Mesothelial cell of epicardium (in vitro differentiated cells): ENCODE data around the gene CACNA2D3. TPM values are rescaled to one million over a fixed set of nuclear protein-coding genes. Genes with fewer than 3 reads are reported as not detected.

Experiments used
- DNase-seq, 2 experiments: peaks; one replicate each; pipeline ENCODE4 v3.0.0; 2021; ENCODE audit warnings: low spot score in 2 of 2; ENCODE audit not compliant: unreplicated experiment in 2 of 2
- H3K27ac Mint-ChIP-seq: 2 replicates; pipeline ENCODE4 v1.8.0; 2021; ENCODE audit warnings: mixed read lengths
- H3K27me3 Mint-ChIP-seq: 2 replicates; pipeline ENCODE4 v1.8.0; 2021; ENCODE audit warnings: low read depth, mixed read lengths
- H3K36me3 Mint-ChIP-seq: 2 replicates; pipeline ENCODE4 v1.8.0; 2021; ENCODE audit warnings: mixed read lengths
- H3K4me1 Mint-ChIP-seq: 2 replicates; pipeline ENCODE4 v1.8.0; 2021; ENCODE audit warnings: mixed read lengths
- H3K4me3 Mint-ChIP-seq: 2 replicates; pipeline ENCODE4 v1.8.0; 2021; ENCODE audit warnings: mild to moderate bottlenecking, moderate library complexity, mixed read lengths
- H3K9me3 Mint-ChIP-seq: 2 replicates; pipeline ENCODE4 v1.8.0; 2021; ENCODE audit warnings: mixed read lengths
- total RNA-seq: library from RNA; stranded (reverse); gene quantifications from 3 replicates; pipeline ENCODE4 v1.2.1, GENCODE V29; 2021
- TF ChIP-seq, protein P1 (sequence below): fragments of 200-600 bp; sonication (generic); IDR thresholded peaks from one replicate; pipeline ENCODE4 v1.5.0; 2021; ENCODE audit warnings: antibody characterized with exemption; ENCODE audit not compliant: unreplicated experiment

Gene CACNA2D3
- total RNA-seq, 1 donor from 2014 or later: 2.3 TPM

- peaks cover 96% of the 10 kb centered on the region for H3K27me3 Mint-ChIP-seq
- H3K9me3 Mint-ChIP-seq: no peaks in the 10 kb centered on the region
- no peaks in the 10 kb centered on the region for H3K4me1 Mint-ChIP-seq
- TF ChIP-seq, protein P1, sequence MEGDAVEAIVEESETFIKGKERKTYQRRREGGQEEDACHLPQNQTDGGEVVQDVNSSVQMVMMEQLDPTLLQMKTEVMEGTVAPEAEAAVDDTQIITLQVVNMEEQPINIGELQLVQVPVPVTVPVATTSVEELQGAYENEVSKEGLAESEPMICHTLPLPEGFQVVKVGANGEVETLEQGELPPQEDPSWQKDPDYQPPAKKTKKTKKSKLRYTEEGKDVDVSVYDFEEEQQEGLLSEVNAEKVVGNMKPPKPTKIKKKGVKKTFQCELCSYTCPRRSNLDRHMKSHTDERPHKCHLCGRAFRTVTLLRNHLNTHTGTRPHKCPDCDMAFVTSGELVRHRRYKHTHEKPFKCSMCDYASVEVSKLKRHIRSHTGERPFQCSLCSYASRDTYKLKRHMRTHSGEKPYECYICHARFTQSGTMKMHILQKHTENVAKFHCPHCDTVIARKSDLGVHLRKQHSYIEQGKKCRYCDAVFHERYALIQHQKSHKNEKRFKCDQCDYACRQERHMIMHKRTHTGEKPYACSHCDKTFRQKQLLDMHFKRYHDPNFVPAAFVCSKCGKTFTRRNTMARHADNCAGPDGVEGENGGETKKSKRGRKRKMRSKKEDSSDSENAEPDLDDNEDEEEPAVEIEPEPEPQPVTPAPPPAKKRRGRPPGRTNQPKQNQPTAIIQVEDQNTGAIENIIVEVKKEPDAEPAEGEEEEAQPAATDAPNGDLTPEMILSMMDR: no peak
- H3K27ac Mint-ChIP-seq: no peak overlapping the region
- no peaks in the 10 kb centered on the region for H3K36me3 Mint-ChIP-seq
- no peak overlapping the region for H3K4me3 Mint-ChIP-seq
- DNase-seq: no peak
Observed at GRCh38 chr3:54137311-54137710, 15.0 kb downstream of the CACNA2D3 start.

DNA sequence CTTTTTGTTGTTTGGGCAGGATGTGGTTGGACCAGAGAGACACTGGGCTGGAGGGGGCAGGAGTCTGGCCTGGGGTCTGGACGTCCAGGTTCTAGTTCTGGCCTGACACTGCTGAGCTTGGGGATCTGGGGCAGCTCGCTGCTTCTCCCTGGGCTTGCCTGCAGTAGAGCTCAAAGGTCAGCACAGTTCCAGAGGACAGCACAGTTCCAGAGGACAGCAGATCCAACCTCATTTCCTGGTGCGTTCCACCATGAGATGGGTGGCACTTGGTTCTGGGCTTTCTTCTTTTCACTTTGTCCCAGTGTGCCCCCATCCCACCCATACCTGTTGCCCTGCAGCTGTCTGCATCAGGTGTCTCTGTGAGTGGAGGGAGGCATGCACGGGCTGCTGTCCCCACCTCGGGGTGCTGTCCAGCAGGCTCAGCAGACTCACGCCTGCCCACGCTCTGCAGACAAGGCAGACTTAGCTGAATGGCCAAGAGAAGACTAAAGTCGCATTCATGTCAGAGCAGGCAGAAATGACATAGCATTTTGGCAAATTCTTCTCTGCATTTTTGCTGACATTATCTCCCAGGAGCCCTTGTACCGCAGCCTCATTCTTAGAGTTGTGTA, 16.7 kb downstream of the CACNA2D3 start:
- Mint-ChIP-seq H3K36me3 (no peaks in the 10 kb centered on the region), H3K9me3 (no peaks in the 10 kb centered on the region), H3K4me3 (no peak overlapping the region), H3K4me1 (no peaks in the 10 kb centered on the region), H3K27ac (no peak overlapping the region), H3K27me3 (peaks cover 85% of the 10 kb centered on the region)
- no peak for DNase-seq
- TF ChIP-seq, protein P1: no peak

DNA sequence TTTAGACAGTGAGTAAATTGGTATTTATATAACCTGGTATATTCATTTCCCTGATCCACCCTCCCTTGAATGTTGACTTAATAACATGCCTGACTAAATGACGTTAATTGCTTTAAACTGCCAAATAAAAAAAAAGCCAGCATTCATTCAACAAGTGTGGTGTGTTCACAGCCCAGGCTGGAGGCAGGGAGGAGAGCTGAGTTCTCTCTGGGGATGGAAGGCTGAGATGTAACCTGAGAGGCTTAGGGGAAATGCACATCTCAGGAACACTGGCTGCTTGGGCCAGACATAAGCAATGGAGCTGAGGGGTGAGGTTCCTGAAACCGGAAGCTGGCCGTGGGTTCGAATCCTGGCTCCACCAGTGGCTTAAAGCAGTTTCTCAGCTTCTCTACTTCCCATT, 17.3 kb downstream of the CACNA2D3 start:
- Mint-ChIP-seq H3K9me3 (no peaks in the 10 kb centered on the region), H3K36me3 (no peaks in the 10 kb centered on the region), H3K27ac (no peak overlapping the region), H3K4me3 (no peak overlapping the region), H3K27me3 (peaks cover 85% of the 10 kb centered on the region), H3K4me1 (no peaks in the 10 kb centered on the region)
- no peak for DNase-seq
- TF ChIP-seq, protein P1: no peak

GRCh38 chr3:54144284-54144683, 21.9 kb downstream of the CACNA2D3 start:
- H3K27me3 Mint-ChIP-seq: peaks cover 56% of the 10 kb centered on the region
- H3K4me3 Mint-ChIP-seq: no peak overlapping the region

GRCh38 chr3:54146506-54147239, 24.3 kb downstream of the CACNA2D3 start:
- Mint-ChIP-seq H3K4me1 (peaks cover 2% of the 10 kb centered on the region), H3K4me3 (no peak overlapping the region)

More at GRCh38 chr3:54144284-54144683, 21.9 kb downstream of the CACNA2D3 start:
- H3K9me3 Mint-ChIP-seq: no peaks in the 10 kb centered on the region
- H3K27ac Mint-ChIP-seq: no peak overlapping the region
- no peaks in the 10 kb centered on the region for H3K36me3 Mint-ChIP-seq
- DNase-seq: no peak
- TF ChIP-seq, protein P1: no peak
- peaks cover 2% of the 10 kb centered on the region for H3K4me1 Mint-ChIP-seq

More at GRCh38 chr3:54146506-54147239, 24.3 kb downstream of the CACNA2D3 start:
- Mint-ChIP-seq H3K36me3 (no peaks in the 10 kb centered on the region), H3K27me3 (peaks cover 36% of the 10 kb centered on the region), H3K27ac (no peak overlapping the region), H3K9me3 (no peaks in the 10 kb centered on the region)
- TF ChIP-seq, protein P1: peak; percentile 25
- peak in 1 of 2 experiments; percentile 52 for DNase-seq
